HG02571 (cell line): Measurements from ENCODE around the gene BRCA1.
"Not testable (repeated sequence)": the region's sequence is repeated elsewhere in the genome, so short reads cannot be mapped to it uniquely, and the experiment has no call there.

ENCODE experiments used
- ATAC-seq: cut with Tn5 transposase; IDR thresholded peaks from one replicate; pipeline ENCODE4 v1.9.1; 2021; ENCODE audit warnings: mild to moderate bottlenecking, moderate library complexity; ENCODE audit not compliant: unreplicated experiment

Gene BRCA1

DNA sequence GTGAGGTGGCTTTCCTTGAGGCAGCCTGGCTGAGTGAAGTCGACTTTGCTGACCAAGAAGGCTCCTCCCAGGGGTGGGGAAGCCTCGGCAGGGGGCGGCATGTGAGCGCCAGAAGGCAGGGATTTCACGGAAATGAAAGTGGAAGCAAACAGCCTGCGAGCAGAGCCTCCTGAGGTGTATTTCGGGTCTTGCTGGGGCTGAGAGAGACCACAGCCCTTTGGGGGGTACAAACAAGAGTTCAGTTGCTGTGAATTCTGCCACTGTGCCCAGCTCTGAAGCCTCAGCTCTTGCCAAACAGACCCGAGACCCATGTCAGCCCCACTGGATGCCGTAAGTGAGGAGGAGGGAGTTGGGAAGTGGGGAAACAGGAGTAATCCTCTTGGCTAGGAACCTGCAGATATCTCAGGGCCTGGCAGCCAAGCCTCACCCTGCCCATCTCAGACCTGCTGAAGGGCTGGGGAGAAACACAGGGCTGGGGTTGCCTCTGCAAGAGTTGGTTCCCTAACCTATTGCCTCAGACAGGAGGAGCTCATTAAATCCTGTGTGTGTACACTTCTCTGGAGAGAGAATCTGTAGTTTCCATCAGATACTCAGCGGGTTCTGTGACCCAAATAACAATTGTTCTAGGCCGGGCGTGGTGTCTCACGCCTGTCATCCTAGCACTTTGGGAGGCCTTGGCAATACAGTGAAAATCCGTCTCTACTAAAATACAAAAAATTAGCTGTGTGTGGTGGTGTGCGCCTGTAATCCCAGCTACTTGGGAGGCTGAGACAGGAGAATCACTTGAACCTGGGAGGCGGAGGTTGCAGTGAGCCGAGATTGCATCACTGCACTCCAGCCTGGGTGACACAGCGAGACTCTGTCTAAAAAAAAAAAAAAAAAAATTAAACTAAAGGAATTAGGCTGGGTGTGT lies 118.3 kb downstream of the BRCA1 start, which contains the start of gene IFI35:
TSS of gene IFI35 (plus strand) at position 146 of the 913 bp plus-strand sequence. CDS start at position 310, 164 bp downstream.
- ATAC-seq: peak; percentile 76

DNA sequence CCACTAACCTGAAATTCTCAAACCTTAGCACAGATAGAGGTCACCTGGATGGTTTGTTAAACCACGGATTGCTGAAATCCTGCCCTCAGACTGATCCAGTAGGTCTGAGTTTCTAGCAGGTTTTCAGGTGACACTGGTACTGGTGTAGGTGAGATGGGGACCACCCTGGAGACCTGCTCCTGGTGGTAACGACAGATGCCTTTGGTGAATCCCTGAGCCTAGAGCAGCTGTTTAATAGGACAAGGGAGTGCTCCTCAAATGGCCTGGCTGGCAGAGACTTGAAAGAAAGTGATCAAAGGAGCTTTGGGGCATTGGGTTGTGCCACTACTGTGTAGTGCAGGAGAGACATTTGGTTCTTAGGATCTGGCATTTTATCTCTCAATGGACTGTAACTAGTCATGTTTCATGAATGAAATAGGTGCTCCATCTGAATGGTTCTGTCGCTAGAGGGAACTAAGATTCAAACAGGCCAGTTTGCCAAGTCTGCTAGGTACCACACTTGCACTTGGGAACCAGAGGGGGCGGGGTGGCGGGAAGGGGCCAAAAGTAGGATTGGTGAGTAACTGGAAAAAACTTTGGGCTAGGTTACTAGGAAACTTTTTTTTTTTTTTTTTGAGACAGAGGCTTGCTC lies 121.5 kb downstream of the BRCA1 start:
- ATAC-seq: no peak

DNA sequence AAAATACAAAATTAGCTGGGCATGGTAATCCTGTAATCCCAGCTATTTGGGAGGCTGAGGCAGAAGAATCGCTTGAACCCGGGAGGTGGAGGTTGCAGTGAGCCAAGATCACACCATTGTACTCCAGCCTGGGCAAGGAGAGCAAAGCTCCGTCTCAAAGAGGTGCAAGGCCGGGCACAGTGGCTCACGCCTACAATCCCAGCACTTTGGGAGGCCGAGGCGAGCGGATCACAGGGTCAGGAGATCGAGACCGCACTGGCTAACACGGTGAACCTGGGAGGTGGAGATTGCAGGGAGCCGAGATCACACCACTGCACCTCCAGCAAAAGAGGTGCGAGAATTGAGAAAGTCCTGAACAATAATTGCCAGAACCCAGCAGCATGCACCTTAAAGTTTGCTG lies 124.3 kb downstream of the BRCA1 start:
- ATAC-seq: not testable (repeated sequence)

DNA sequence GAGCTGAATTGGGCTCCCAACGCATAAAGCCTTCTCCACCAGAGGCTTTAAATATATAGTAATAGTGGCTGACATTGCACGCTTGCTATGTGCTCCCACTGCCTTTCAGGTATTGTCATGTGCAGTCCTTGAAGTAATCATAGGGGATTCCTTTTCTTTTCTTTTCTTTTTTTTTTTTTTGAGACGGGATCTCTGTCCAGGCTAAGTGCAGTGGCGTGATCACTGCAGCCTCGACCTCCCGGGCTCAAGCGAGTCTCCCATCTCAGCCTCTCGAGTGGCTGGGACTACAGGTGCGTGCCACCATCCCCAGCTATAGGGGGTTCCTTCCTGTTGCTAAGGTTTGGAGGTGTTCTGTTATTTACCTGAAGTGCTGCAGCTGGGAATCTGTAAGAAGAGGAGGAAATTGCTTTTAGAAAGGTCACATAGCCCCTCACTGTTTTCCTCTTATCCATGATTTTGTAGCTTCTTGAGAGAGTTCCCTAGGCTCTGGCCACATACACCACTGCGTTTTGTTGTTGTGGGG lies 126.1 kb downstream of the BRCA1 start:
- no peak for ATAC-seq

DNA sequence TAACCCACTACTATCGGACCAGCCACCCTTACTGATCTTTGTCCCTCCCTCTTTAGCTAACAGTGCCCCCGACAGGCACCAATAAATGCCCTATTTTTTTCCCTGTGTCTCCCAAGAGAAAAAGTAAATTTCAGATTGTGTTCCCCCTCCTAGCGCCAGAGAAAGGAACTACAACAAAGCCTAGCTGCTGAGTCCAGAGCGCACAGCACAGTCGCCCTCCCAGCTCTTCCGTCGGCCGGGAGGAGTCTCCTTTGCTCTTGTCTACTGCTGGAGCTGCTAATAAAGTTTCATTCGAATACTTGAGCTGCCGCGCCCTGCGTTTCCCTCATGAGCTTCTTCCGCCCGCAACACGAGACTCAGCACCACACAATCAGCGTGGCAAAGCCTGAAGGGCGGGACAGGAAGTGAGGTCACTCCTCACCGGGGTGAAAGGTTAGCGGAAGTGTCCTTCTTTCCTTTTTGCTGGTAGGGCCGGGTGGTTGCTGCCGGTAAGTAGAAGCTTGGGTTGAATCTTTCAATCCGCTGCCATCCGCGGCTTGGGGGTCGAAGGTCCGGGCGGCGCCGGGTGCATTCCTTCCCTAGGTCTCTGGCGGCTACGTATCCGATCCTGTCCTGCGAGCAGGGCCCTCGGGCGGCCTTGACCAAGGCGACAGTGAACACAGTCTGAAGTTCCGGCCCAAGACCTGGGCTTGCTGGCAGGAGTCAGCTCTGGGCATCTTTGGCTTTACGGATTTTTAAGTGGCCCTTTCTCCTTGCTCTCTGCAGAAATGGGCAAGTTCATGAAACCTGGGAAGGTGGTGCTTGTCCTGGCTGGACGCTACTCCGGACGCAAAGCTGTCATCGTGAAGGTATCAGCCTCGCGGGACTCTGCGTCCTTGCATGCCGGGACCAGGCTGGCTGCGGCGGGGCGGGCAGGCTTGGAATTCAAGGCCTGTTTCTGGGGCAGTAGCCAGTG lies 126.9 kb downstream of the BRCA1 start, which contains the start of gene RPL27:
TSS of gene RPL27 (plus strand) at position 436 of the 955 bp plus-strand sequence. CDS start at position 768, 332 bp downstream.
- peak; percentile 92 for ATAC-seq

DNA sequence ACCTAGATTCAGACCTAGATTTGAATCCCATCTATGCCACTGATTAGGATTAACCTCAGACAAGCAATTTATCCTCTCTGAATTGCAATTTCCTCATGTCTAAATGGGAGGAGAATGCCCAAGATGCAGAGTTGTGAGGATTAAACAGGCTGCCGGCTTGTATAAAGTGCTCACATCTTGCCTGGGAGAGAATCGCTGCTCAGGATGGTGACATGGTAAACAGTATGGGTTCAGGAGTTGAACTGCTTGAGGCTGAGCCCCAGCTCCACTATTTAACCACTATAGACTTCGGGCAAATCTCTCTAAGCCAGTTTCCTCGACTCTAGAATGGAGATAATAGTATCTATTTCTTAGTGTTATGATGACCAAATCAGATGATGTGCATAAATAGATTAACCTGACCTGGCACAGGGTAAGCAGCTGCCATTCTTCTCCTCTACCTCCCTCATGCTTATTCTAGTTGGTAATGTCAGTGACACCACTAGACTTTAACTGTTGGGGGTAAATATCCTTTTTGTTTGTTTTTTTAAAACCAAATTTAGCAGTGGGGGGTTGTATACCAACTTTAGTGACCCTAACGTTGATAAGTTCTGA lies 127.7 kb downstream of the BRCA1 start:
- no peak for ATAC-seq
